PC-9 (cell line): ENCODE measurements around the gene EIF4G2.

ENCODE experiments used
- EZH2 ChIP-seq: fragments of 200-600 bp; sonication (generic); IDR thresholded peaks from 2 replicates; pipeline ENCODE4 v1.8.0; 2017; ENCODE audit warnings: antibody characterized with exemption, low read depth
- TF ChIP-seq, protein P1 (sequence below): fragments of 200-600 bp; sonication (generic); conservative IDR thresholded peaks from 2 replicates; pipeline ENCODE4 v1.6.1; 2017; ENCODE audit warnings: mixed run types, antibody characterized with exemption, mild to moderate bottlenecking, moderate library complexity

DNA sequence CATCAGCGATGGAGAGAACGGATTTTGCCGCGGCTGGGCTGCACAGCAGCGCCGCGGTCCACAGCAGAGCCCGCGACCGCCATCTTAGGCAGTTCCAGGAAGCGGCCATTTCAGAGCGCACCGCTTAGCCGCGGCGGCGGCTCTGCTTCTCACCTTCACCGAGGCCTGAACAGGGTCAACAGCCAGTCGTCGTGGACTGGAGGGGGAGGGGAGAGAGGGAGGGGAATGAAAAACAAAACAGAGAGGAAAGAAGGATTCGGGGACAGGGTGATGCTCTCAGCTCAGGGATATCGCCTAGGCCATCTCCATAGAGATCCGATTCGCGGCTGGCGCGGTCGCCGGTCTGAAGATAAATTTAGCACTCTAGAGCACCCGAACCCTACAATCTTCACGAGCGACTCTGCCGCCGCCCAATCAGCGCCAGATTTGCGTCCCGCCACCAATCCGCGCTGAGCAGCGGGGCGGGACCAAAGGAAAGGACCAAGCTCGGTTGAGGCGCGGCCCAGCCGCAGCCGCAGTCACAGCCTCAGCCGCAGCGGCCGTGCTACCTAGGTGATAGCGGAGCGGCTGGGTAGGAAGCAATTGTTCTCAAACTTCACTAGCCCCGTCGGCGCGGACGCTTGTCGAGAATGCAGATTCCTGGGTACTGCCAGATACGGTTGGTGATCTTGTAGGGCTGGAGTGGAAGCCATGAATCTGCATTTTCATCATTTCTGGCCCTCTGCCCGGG is 49.1 kb upstream of the EIF4G2 start, which contains the start of gene ZBED5:
- TF ChIP-seq, protein P1, sequence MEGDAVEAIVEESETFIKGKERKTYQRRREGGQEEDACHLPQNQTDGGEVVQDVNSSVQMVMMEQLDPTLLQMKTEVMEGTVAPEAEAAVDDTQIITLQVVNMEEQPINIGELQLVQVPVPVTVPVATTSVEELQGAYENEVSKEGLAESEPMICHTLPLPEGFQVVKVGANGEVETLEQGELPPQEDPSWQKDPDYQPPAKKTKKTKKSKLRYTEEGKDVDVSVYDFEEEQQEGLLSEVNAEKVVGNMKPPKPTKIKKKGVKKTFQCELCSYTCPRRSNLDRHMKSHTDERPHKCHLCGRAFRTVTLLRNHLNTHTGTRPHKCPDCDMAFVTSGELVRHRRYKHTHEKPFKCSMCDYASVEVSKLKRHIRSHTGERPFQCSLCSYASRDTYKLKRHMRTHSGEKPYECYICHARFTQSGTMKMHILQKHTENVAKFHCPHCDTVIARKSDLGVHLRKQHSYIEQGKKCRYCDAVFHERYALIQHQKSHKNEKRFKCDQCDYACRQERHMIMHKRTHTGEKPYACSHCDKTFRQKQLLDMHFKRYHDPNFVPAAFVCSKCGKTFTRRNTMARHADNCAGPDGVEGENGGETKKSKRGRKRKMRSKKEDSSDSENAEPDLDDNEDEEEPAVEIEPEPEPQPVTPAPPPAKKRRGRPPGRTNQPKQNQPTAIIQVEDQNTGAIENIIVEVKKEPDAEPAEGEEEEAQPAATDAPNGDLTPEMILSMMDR: no peak; the same call in 1 of the 2 replicates
- no peak for TF ChIP-seq EZH2
